Epidermal melanocyte (primary cell): ENCODE measurements around the gene DAB2.
"Not testable (repeated sequence)": the region's sequence is repeated elsewhere in the genome, so short reads cannot be mapped to it uniquely, and the experiment has no call there.

Experiments
- DNase-seq: peaks from one replicate; pipeline ENCODE4 v3.0.0; 2011; ENCODE audit warnings: low spot score; ENCODE audit not compliant: insufficient read length

Gene DAB2

DNA sequence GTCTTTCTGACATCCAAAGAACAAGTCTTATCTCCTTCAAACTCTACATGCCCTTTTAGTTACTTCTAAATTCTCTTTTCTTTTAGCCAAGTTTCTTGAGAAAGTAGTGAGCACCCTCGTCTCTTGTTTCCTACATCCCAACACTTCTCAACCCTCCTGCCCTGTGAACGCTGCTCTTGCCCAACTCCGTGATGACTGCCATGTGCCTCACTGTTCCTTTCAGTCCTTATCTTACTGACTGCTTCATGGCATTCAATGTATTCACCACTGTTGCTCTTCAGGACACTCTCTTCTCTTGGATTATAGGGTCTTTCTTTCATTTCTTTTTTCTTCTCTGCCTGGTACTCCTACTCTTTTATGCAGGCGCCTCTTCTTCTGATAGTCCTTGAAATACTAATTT is 75.3 kb downstream of the DAB2 start:
- DNase-seq, result no peak

DNA sequence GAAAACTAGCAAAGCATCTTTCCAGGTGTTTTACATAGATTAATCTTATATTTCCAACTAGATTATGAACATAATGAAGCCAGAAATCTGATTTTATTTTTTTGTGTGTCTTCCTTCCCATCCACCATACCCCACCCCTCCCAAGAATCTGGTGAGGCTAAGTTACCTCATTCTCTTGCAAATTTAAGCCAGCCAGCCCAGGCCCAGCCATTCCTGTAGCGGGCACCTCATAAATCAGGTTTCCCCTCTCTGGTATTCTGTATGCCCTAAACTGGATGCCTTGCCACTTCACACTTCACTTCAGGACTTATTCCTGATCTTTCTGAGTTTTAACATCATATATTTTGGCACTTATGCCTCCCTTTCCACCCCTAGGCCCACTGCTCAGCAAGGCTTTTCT is 82.3 kb downstream of the DAB2 start:
- no peak for DNase-seq

DNA sequence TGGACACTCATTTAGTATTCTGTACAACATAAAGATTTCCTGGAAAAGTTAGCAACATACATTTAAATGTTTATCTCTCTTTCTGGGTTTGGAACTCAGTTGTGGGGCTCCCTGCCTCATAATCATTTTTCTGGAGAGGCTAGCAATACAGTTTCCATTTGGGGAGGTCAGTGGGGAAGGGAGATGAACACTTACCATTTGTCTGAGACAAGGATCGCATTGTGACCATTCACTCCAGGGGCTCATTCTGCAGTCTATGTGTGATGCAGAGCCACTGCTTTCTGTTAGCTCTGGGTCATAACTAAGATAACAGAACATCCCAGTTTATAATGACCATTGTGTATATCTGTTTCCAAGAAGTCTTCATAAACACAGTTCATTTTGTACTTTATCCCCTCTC is 82.9 kb downstream of the DAB2 start:
- DNase-seq, result peak; percentile 34

DNA sequence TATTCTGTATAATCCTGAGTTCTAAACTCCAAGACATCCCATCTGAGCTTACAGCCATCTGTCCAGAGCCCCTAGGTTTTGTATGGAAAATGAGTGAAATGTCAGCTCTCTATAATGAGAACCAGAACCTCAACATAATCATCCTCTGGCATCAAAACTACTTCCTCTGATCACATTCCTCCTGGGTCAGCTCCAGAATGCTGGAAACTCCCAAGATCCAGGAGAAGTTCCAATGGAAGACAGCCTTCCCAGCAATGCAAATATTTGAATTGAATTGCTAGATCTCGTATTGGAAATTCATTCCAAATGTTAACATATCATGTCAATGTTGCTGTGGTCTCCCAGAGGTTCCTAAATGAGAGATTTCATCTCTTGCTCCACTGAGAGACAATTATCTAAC is 84.3 kb downstream of the DAB2 start:
- no peak for DNase-seq

DNA sequence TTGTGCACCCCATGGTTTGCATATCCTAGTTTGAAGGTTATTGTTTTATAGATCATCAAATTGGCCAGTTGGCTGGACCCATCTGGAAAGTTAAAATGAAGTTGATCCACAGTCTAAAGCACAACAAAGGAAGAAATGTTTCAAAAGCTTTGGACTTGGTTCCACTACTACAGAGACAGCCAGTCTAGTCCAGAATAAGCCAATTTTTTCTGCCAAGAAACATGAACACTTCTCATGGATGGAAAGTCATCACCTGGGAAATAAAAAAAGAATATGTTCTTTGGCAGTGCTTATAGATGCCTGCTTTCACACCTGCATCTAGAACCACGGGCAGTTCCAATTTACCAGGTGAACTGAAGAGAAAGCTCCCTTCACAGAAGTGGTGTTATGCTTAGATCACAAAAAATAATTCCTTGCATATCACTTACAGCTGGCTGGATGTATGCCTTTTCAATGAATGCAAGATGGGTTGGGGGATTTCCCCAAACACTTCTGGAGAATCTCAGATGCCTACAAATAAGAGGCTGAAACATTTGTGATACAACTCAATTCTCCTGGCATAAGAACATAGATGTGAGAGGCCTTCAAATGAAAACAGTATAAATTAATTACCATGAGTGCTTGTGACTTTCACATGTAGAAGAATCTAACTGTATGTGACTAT is 87.4 kb downstream of the DAB2 start:
- DNase-seq, result no peak

DNA sequence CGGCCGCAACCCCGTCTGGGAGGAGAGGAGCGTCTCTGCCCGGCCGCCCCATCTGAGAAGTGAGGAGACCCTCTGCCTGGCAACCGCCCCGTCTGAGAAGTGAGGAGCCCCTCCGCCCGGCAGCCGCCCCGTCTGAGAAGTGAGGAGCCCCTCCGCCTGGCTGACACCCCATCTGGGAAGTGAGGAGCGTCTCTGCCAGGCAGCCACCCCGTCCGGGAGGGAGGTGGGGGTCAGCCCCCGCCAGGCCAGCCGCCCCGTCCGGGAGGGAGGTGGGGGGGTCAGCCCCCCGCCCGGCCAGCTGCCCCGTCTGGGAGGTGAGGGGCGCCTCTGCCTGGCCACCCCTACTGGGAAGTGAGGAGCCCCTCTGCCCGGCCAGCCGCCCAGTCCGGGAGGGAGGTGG is 90.5 kb downstream of the DAB2 start:
- not testable (repeated sequence) for DNase-seq

DNA sequence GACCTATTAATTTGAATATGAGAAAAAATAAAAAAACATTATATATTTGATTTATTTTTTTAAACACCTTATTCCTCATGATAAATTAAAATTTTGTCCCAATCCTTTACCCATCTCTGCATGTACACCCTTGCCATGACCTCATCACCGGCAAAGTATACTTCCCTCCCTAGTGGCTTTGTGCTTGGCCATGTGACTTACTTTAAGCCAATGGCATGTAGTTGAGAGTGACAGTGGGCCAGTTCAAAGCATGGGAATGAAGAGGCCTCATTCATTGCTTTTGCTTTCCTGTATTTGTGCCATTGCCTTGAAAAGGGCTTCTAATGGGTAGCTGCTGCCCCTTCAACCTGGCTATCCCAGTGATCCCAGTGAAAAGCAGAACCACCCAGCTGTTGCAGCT is 91.7 kb downstream of the DAB2 start:
- DNase-seq, result no peak

DNA sequence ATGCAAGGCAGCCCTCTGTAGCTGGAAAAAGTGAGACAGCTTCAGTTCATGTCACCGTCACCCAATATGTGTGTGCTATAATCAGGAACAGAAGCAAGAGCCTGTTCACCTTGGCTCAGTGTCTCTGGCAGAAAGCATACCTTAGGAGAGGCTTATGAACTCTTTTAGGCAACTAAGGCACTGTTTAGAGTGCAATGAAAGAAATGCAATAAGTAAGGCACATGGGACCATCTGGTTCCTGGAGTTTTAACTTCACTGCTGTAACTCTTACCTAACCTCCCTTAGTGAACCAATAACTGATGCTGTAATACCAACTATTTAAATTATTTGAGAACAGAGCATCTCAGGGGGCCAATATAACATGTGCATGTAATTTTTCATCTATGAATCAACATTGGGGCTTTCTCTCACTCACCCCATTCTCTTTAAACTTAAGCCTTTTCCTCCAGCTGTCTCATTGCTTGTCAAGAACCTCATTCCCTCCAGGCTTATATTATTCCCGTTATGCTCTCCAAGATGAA is 92.9 kb downstream of the DAB2 start:
- no peak for DNase-seq

DNA sequence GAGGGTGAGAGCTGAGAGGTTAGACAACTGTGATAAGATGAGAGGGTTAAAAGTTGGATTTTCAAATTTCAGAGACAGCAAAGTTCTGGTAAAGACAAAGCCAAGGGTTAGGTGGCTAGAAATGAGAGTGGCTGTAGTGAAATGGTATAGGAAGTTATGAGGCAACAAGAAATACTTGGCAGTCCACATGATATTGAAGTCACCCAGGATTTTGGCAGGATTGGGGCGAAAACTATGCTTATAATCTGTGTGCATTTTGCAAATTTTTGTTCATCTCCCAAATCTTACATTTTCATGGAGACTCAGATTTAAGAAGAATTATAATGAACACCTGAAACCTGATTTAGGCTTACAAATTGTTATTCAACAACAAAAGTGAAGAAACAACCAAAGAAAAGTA is 96.0 kb downstream of the DAB2 start:
- DNase-seq, result no peak

DNA sequence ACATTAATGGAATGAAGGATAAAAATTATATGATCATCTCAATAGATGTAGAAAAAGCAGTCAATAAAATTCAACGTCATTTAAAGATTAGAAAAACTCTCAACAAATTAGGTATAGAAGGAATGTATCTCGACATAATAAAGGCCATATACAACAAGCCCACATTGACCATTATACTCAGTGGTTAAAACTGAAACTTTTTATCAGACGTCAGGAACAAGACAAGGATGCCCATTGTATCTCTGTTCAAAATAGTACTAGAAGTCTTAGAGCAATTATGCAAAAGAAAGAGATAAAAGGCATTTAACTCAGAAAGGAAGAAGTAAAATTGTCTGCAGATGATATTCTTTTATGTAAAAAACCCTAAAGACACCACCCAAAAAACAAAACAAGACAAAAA is 101.2 kb downstream of the DAB2 start:
- DNase-seq, result no peak
